HG03575 (cell line): ENCODE data around the gene SLC39A6.
"Not testable (repeated sequence)": the region's sequence is repeated elsewhere in the genome, so short reads cannot be mapped to it uniquely, and the experiment has no call there.

Experiments
- ATAC-seq: cut with Tn5 transposase; IDR thresholded peaks from one replicate; pipeline ENCODE4 v1.9.1; 2021; ENCODE audit not compliant: unreplicated experiment, insufficient number of reproducible peaks, low FRiP score; ENCODE audit errors: extremely low read depth

Gene SLC39A6

GRCh38 chr18:36109737-36110136 lies 19.4 kb downstream of the SLC39A6 start:
- no peak for ATAC-seq

DNA sequence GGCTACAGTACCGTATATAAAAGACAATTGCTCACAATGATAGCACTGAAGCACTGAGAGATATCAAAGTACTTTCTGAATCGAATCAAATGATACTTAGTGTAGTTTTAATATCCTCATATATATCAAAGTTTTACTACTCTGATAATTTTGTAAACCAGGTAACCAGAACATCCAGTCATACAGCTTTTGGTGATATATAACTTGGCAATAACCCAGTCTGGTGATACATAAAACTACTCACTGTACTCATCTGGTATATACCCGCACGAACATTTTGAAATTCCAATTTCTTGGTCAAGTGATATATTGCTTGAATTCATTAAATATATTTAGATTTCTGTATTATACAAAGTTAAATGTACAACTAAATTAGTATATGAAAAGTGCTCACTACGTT lies 20.5 kb downstream of the SLC39A6 start:
- ATAC-seq, result no peak

DNA sequence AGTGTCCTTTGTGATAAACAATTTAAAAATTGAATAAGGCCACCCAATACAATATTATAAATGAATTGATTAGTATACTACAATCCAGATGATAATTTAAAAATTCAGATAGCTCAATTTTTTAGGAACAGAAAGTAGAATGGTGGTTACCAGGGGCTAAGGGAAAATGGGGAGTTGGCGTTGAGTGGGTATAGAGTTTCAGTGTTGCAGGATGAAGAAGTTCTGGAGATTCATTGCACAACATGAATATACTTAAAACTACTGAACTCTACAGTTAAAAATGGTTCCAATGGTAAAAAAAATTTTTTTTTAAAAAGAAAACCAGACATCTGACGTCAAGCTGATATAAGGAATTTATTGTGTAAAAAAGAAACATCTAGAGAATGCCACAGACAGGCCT lies 20.9 kb downstream of the SLC39A6 start:
- ATAC-seq, result no peak

- ATAC-seq, result no peak
These were observed 21.7 kb downstream of the SLC39A6 start for GRCh38 chr18:36107477-36107876.

DNA sequence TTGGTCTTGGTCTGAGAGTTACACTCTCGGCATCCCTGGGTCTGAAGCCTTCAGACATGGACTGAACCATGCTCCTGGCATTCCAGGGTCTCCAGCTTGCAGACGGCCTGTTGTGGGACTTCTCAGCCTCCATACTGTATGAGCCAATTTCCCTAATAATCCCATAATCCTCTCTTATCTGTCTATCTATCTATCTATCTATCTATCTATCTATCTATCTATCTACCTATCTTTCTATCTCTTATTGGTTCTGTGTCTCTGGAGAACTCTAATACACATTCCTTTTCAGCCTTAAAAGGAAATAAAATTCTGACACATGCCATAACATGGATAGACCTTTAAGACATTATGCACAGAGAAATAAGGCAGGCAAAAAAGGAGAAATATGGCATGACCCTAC lies 24.4 kb downstream of the SLC39A6 start:
- ATAC-seq, result no peak

DNA sequence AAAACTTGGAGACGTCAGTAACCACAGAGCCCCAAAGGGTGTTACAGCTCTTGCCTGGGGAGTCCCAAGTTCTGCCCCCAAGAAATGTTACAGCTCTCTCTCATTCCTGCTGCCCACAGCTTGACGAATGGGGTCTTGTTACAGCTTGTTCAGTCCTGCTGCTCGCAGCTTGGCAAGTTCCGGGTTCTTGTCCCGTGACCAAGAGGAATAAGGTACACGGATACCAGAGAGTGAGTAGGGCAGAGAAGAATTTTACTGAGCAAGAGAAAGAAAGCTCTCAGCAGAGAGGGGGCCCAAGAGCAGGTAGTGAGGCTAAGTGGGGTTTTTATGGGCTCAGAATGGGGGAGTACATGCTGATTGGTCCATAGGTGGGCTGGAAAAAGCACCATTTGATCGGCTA lies 27.2 kb downstream of the SLC39A6 start:
- no peak for ATAC-seq

GRCh38 chr18:36099311-36099710 lies 29.8 kb downstream of the SLC39A6 start:
- ATAC-seq, result no peak

DNA sequence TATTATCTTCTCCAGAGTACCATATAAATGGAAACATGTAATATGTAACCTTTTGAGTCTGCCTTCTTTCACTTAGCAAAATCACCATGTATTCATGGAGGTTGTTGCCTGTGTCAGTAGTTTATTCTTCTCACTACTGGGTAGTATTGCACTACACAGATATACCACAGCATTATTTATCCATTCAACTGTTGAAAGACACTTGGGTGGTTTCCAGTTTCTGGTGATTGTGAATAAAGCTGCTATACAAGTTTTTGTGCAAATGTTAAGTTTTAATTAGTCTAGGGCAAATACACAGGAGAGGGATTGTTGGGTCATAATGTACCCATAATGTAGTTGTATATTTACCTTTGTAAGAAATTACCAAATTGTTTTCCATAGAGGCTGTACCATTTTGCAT lies 32.2 kb downstream of the SLC39A6 start:
- ATAC-seq, result no peak

- no peak for ATAC-seq
These were observed 33.1 kb downstream of the SLC39A6 start for GRCh38 chr18:36095936-36096519.

DNA sequence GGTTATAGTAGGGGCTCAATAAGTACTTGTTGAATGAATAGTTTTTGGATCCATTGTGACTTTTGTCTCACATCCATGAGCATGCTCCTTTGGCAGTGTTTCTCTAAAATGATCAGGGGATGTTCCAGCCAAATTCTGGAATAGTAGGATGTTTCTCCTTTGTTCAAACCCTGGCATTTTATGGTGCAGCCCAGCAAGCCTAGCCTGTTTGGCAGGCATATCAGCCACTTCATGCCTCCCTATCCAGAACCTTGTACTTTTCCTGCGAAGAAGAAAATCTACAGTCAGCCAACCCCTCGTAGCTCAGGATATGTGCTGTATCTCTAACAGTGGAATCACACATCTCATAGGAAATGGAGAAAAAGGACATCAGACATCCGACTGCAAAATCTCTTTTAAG lies 34.7 kb downstream of the SLC39A6 start:
- no peak for ATAC-seq

DNA sequence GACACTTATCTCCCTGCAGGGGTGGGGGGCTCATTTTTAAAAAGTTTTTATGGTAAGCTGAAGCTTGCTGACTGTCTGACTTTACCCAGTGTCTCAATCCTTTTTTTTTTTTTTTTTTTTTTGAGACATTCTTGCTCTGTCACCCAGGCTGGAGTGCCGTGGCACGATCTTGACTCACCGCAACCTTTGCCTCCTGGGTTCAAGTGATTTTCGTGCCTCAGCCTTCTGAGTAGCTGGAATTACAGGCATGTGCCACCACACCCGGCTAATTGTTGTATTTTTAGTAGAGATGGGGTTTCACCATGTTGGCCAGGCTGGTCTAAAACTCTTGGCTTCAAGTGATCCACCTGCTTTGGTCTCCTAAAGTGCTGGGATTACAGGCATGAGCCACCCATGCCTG lies 37.0 kb downstream of the SLC39A6 start:
- ATAC-seq, result not testable (repeated sequence)

DNA sequence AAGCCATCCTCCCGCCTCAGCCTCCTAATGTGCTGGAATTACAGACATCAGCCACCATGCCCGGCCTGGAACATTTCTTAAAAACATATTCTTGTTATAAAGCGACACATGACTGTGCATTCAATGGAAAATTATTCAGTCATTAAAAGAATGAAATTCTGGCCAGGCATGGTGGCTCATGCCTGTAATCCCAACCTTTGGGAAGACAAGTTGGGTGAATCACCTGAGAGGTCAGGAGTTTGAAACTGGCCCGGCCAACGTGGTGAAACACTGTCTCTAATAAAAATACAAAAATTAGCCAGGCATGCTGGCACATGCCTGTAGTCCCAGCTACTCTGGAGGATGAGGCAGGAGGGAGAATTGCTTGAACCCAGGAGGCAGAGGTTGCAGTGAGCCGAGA lies 40.1 kb downstream of the SLC39A6 start:
- no peak for ATAC-seq

- no peak for ATAC-seq
These were observed 40.9 kb downstream of the SLC39A6 start for GRCh38 chr18:36088256-36088655.

- no peak for ATAC-seq
These were observed 43.0 kb downstream of the SLC39A6 start for GRCh38 chr18:36086186-36086585.

GRCh38 chr18:36085195-36085594 lies 43.9 kb downstream of the SLC39A6 start:
- ATAC-seq, result no peak

GRCh38 chr18:36083729-36084128 lies 45.4 kb downstream of the SLC39A6 start:
- no peak for ATAC-seq

DNA sequence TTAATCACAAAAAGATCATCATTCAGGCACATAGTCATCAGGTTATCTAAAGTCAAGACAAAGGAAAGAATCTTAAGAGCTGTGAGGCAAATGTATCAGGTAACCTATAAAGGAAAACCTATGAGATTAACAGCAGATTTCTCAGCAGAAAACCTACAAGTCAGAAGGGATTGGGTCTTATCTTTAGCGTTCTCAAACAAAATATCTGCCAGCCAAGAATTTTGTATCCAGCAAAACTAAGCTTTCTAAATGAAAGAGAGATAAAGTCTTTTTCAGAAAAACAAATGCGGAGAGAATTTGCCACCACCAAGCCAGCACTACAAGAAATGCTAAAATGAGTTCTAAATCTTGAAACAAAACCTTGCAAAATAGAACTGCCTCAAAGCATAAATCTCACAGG lies 48.0 kb downstream of the SLC39A6 start:
- not testable (repeated sequence) for ATAC-seq

GRCh38 chr18:36078751-36079529 lies 50.2 kb downstream of the SLC39A6 start:
- ATAC-seq, result no peak

- ATAC-seq, result not testable (repeated sequence)
These were observed 51.4 kb downstream of the SLC39A6 start for GRCh38 chr18:36077764-36078163.

GRCh38 chr18:36075862-36076587 lies 53.1 kb downstream of the SLC39A6 start:
- no peak for ATAC-seq
